ENCODE measurements around the gene IDH2.

- no peak for TF ChIP-seq CTCF (IDR thresholded peaks at IDR 0.05)
- no peak for TF ChIP-seq POLR2A (IDR thresholded peaks at IDR 0.05)
Observed at GRCh38 chr15:90075420-90076289, 26.6 kb downstream of the IDH2 start.

Measured in testis (tissue), 2 donors.